Dermis microvascular lymphatic vessel endothelial cell (primary cell): ENCODE measurements around the gene ZNF74. TPM values are rescaled to one million over a fixed set of nuclear protein-coding genes. Genes with fewer than 3 reads are reported as not detected.
"Not testable (repeated sequence)": the region's sequence is repeated elsewhere in the genome, so short reads cannot be mapped to it uniquely, and the experiment has no call there.

Experiments used
- DNase-seq, 2 donors: peaks; one replicate each; pipeline versions ENCODE4 v3.0.0 to v3.0.0-alpha.2; 2010; ENCODE audit warnings: low read depth in 2 of 2
- total RNA-seq: library from RNA; depleted of rRNA; stranded (reverse); fragments of >200 nt; gene quantifications from 2 replicates; pipeline ENCODE4 v1.2.1, GENCODE V29; 2014

Gene ZNF74
- total RNA-seq, 1 donor from 2014 or later = 10.0 TPM

GRCh38 chr22:20376281-20376680 is 17.7 kb upstream of the ZNF74 start:
- not testable (repeated sequence) for DNase-seq

- DNase-seq = not testable (repeated sequence)
Observed at GRCh38 chr22:20376983-20377382, 17.0 kb upstream of the ZNF74 start.

- no peak for DNase-seq
Observed at GRCh38 chr22:20378110-20378509, 15.8 kb upstream of the ZNF74 start.

- not testable (repeated sequence) for DNase-seq
Observed at GRCh38 chr22:20378684-20379083, 15.3 kb upstream of the ZNF74 start.

- no peak for DNase-seq
Observed at GRCh38 chr22:20380486-20380885, 13.5 kb upstream of the ZNF74 start.

GRCh38 chr22:20383538-20383937 is 10.4 kb upstream of the ZNF74 start:
- no peak for DNase-seq

- DNase-seq = no peak
Observed at GRCh38 chr22:20384171-20384570, 9.8 kb upstream of the ZNF74 start.

- no peak for DNase-seq
Observed at GRCh38 chr22:20384865-20385264, 9.1 kb upstream of the ZNF74 start.

- no peak for DNase-seq
Observed at GRCh38 chr22:20386336-20386735, 7.6 kb upstream of the ZNF74 start.

- no peak for DNase-seq
Observed at GRCh38 chr22:20386972-20387371, 7.0 kb upstream of the ZNF74 start.

GRCh38 chr22:20388200-20388599 is 5.8 kb upstream of the ZNF74 start:
- no peak for DNase-seq

GRCh38 chr22:20389288-20389687 is 4.7 kb upstream of the ZNF74 start:
- no peak for DNase-seq

GRCh38 chr22:20390394-20390907 is 3.5 kb upstream of the ZNF74 start:
- DNase-seq = no peak

- DNase-seq = no peak
Observed at GRCh38 chr22:20391222-20391621, 2.7 kb upstream of the ZNF74 start.

- DNase-seq = not testable (repeated sequence)
Observed at GRCh38 chr22:20392365-20392881, 1.5 kb upstream of the ZNF74 start.

GRCh38 chr22:20392983-20393704 is 807 bp upstream of the ZNF74 start:
- DNase-seq = no peak

GRCh38 chr22:20395181-20395906 is 1.4 kb downstream of the ZNF74 start:
- no peak for DNase-seq

GRCh38 chr22:20395907-20396287 is 1.9 kb downstream of the ZNF74 start:
- no peak for DNase-seq

GRCh38 chr22:20396639-20397038 is 2.7 kb downstream of the ZNF74 start:
- DNase-seq = no peak

- no peak for DNase-seq
Observed at GRCh38 chr22:20397498-20397897, 3.5 kb downstream of the ZNF74 start.

GRCh38 chr22:20398420-20398819 is 4.5 kb downstream of the ZNF74 start:
- DNase-seq = no peak

- DNase-seq = no peak
Observed at GRCh38 chr22:20399866-20400605, 6.1 kb downstream of the ZNF74 start.
